Measurements from ENCODE around the gene AATK.
"Not testable (repeated sequence)": the region's sequence is repeated elsewhere in the genome, so short reads cannot be mapped to it uniquely, and the experiment has no call there.

AATK gene

GRCh38 chr17:81092518-81093095 is 73.4 kb downstream of the AATK start:
- no peak for DNase-seq (ENCODE audit: low spot score)

GRCh38 chr17:81091774-81092517 is 74.1 kb downstream of the AATK start:
- no peak for DNase-seq (ENCODE audit: low spot score)

GRCh38 chr17:81091154-81091553 is 74.9 kb downstream of the AATK start:
- DNase-seq (ENCODE audit: low spot score) = no peak

GRCh38 chr17:81090361-81091136 is 75.5 kb downstream of the AATK start:
- DNase-seq (ENCODE audit: low spot score) = no peak

GRCh38 chr17:81086789-81087551 is 79.1 kb downstream of the AATK start:
- DNase-seq (ENCODE audit: low spot score) = no peak

GRCh38 chr17:81085420-81085911 is 80.6 kb downstream of the AATK start:
- DNase-seq (ENCODE audit: low spot score) = no peak

GRCh38 chr17:81084680-81085419 is 81.2 kb downstream of the AATK start:
- DNase-seq (ENCODE audit: low spot score) = no peak

- no peak for DNase-seq (ENCODE audit: low spot score)
These were observed 82.8 kb downstream of the AATK start for GRCh38 chr17:81083125-81083765.

GRCh38 chr17:81082177-81083073 is 83.6 kb downstream of the AATK start:
- no peak for DNase-seq (ENCODE audit: low spot score)

GRCh38 chr17:81081222-81082176 is 84.5 kb downstream of the AATK start:
- no peak for DNase-seq (ENCODE audit: low spot score)

- no peak for DNase-seq (ENCODE audit: low spot score)
These were observed 86.0 kb downstream of the AATK start for GRCh38 chr17:81080019-81080418.

- DNase-seq (ENCODE audit: low spot score) = not testable (repeated sequence)
These were observed 87.8 kb downstream of the AATK start for GRCh38 chr17:81078026-81078913.

GRCh38 chr17:81076141-81076679 is 89.8 kb downstream of the AATK start:
- peak; percentile 95 for DNase-seq (ENCODE audit: low spot score)

GRCh38 chr17:81075307-81075706 is 90.7 kb downstream of the AATK start:
- peak; percentile 89 for DNase-seq (ENCODE audit: low spot score)

GRCh38 chr17:81074875-81075274 is 91.1 kb downstream of the AATK start:
- no peak for DNase-seq (ENCODE audit: low spot score)

GRCh38 chr17:81073967-81074839 is 91.8 kb downstream of the AATK start:
- no peak for DNase-seq (ENCODE audit: low spot score)
